Left ventricle myocardium inferior (tissue), 1 donor: ENCODE results near the gene CC2D2B. TPM values are rescaled to one million over a fixed set of nuclear protein-coding genes. Genes with fewer than 3 reads are reported as not detected.

Experiments
- DNase-seq: peaks from one replicate; pipeline ENCODE4 v3.0.0-alpha.2; 2020
- H3K27ac ChIP-seq: fragments of 200-600 bp; replicated peaks from 2 replicates; pipeline ENCODE4 v1.8.0; 2021
- H3K27me3 ChIP-seq: fragments of 200-600 bp; 2 replicates; pipeline ENCODE4 v1.8.0; 2021; ENCODE audit warnings: low read depth
- H3K36me3 ChIP-seq: fragments of 200-600 bp; 2 replicates; pipeline ENCODE4 v1.8.0; 2021
- H3K4me1 ChIP-seq: fragments of 200-600 bp; 2 replicates; pipeline ENCODE4 v1.8.0; 2021
- H3K4me3 ChIP-seq: fragments of 200-600 bp; 2 replicates; pipeline ENCODE4 v1.8.0; 2021; ENCODE audit warnings: mild to moderate bottlenecking, moderate library complexity
- H3K9me3 ChIP-seq: fragments of 200-600 bp; replicated peaks from 2 replicates; pipeline ENCODE4 v1.8.0; 2021
- intact Hi-C: fragments of 100-400 bp; cut with micrococcal nuclease; formaldehyde crosslinking; loops from one replicate; pipeline ENCODE4 v1.11.0; 2022
- total RNA-seq: library from RNA; stranded (reverse); fragmentation: NEBNext Ultra II Directional; extraction: Animal tissue kit (Norgen Biotek cat#: 25700); gene quantifications from one replicate; pipeline ENCODE4 v1.2.1, GENCODE V29; 2021
- TF ChIP-seq, protein P1 (sequence below): fragments of 200-600 bp; IDR thresholded peaks from 2 replicates; pipeline ENCODE4 v1.8.0; 2021; ENCODE audit warnings: antibody characterized with exemption, mild to moderate bottlenecking, borderline replicate concordance
- donor health status: DM: no; HTN: yes; CAD: no; lungs with severe emphysema.

Gene CC2D2B
- total RNA-seq, 1 donor from 2014 or later: 0.30 TPM

GRCh38 chr10:95865814-95866466 is 41.8 kb upstream of the CC2D2B start:
- TF ChIP-seq, protein P1, sequence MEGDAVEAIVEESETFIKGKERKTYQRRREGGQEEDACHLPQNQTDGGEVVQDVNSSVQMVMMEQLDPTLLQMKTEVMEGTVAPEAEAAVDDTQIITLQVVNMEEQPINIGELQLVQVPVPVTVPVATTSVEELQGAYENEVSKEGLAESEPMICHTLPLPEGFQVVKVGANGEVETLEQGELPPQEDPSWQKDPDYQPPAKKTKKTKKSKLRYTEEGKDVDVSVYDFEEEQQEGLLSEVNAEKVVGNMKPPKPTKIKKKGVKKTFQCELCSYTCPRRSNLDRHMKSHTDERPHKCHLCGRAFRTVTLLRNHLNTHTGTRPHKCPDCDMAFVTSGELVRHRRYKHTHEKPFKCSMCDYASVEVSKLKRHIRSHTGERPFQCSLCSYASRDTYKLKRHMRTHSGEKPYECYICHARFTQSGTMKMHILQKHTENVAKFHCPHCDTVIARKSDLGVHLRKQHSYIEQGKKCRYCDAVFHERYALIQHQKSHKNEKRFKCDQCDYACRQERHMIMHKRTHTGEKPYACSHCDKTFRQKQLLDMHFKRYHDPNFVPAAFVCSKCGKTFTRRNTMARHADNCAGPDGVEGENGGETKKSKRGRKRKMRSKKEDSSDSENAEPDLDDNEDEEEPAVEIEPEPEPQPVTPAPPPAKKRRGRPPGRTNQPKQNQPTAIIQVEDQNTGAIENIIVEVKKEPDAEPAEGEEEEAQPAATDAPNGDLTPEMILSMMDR: no peak
- Histone ChIP-seq H3K27ac (no peak overlapping the region), H3K9me3 (no peaks in the 10 kb centered on the region), H3K27me3 (no peaks in the 10 kb centered on the region), H3K4me3 (no peak overlapping the region), H3K4me1 (no peaks in the 10 kb centered on the region), H3K36me3 (peaks cover 14% of the 10 kb centered on the region)
- DNase-seq: no peak
- intact Hi-C loops: no loop called here

DNA sequence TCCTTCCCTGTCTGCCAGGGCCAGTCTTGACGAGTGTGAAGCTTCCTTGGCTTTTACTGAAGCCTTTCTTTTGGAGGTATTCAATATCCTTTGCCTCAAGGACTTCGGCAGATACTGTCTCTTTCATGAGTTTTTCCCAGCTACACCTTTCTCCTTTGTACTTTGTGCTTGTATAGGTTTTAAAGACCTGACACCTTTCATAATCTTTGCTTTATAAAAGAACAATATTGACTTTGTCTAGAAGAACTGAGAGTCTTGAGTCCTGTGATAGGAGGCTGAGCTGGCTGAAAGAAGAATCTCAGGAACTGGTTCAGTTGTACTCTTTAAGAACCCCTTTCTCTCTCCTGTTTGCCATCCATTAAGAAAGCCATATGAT is 41.3 kb upstream of the CC2D2B start:
- intact Hi-C loops: no loop called here
- H3K36me3 ChIP-seq: peaks cover 14% of the 10 kb centered on the region
- H3K27me3 ChIP-seq: no peaks in the 10 kb centered on the region
- H3K27ac ChIP-seq: no peak overlapping the region
- no peak overlapping the region for H3K4me3 ChIP-seq
- TF ChIP-seq, protein P1: no peak
- H3K9me3 ChIP-seq: no peaks in the 10 kb centered on the region
- no peaks in the 10 kb centered on the region for H3K4me1 ChIP-seq
- DNase-seq: no peak

GRCh38 chr10:95867866-95868265 is 39.9 kb upstream of the CC2D2B start:
- peaks cover 24% of the 10 kb centered on the region for H3K36me3 ChIP-seq
- TF ChIP-seq, protein P1: no peak
- intact Hi-C loops: no loop called here
- H3K4me3 ChIP-seq: no peak overlapping the region
- DNase-seq: no peak
- no peaks in the 10 kb centered on the region for H3K4me1 ChIP-seq
- H3K27ac ChIP-seq: no peak overlapping the region
- no peaks in the 10 kb centered on the region for H3K27me3 ChIP-seq
- no peaks in the 10 kb centered on the region for H3K9me3 ChIP-seq

DNA sequence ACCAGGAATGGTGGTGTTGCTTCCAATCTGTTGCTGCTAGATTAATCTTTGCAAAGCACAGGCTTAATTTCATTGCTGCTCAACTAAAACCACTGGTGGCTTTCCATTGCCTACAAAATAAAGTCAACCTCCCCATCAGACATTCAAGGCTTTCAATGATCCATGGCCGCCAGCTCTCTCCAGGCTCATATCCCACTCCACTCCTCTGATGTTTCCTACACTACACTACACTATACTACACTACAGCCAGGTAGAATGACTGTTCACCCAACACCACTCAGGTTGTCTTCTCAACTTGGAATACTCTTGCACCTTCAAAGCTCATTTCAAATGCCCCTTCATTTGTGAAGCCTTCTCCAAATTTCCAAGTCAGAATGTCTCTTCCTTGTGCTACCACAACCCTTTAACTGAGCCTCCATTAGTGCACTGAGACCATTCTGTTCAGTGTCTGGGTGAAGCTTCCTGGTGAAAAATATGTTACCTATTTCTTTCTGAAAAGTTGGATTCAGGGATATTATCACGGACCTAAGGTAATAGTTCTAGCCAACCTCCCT is 35.5 kb upstream of the CC2D2B start:
- TF ChIP-seq, protein P1: no peak
- H3K27me3 ChIP-seq: no peaks in the 10 kb centered on the region
- H3K27ac ChIP-seq: no peak overlapping the region
- no peak for DNase-seq
- peaks cover 39% of the 10 kb centered on the region for H3K36me3 ChIP-seq
- intact Hi-C loops: no loop called here
- no peak overlapping the region for H3K4me3 ChIP-seq
- no peaks in the 10 kb centered on the region for H3K4me1 ChIP-seq
- H3K9me3 ChIP-seq: no peaks in the 10 kb centered on the region

GRCh38 chr10:95873139-95873538 is 34.6 kb upstream of the CC2D2B start:
- DNase-seq: no peak
- intact Hi-C loops: no loop called here
- H3K9me3 ChIP-seq: no peaks in the 10 kb centered on the region
- no peaks in the 10 kb centered on the region for H3K4me1 ChIP-seq
- H3K27ac ChIP-seq: no peak overlapping the region
- TF ChIP-seq, protein P1: no peak
- H3K4me3 ChIP-seq: no peak overlapping the region
- H3K27me3 ChIP-seq: no peaks in the 10 kb centered on the region
- H3K36me3 ChIP-seq: peaks cover 30% of the 10 kb centered on the region
